Naive thymus-derived CD4-positive, alpha-beta T cell (primary cell): ENCODE results near the gene PLCL2. TPM values are rescaled to one million over a fixed set of nuclear protein-coding genes. Genes with fewer than 3 reads are reported as not detected.
A peak's percentile ranks its signal among the peaks of the same experiment; 100 is the strongest.

Experiments
- ATAC-seq: fragments of 150-1000 bp; cut with Tn5 transposase; 2 replicates; pipeline ENCODE4 v1.10.0; 2021; ENCODE audit warnings: mild to moderate bottlenecking, moderate library complexity
- CTCF ChIA-PET: fragments of 350-600 bp; sonication (Branson Sonifier 250); formaldehyde crosslinking; loops from one replicate; lab custom pipeline; 2021; ENCODE audit warnings: antibody characterized with exemption; lab: Charles Lee
- POLR2A ChIA-PET: fragments of 350-600 bp; sonication (Branson Sonifier 250); formaldehyde crosslinking; loops from one replicate; lab custom pipeline; 2021; ENCODE audit warnings: antibody characterized with exemption, inconsistent platforms; lab: Charles Lee
- DNase-seq, 9 donors: peaks; one replicate each; pipeline versions ENCODE4 v3.0.0 to v3.0.0-alpha.2; 2020 to 2022; ENCODE audit warnings: mixed read lengths in 1 of 9
- H3K27ac ChIP-seq: one replicate; pipeline ENCODE4 v1.7.0; 2013; ENCODE audit warnings: mild to moderate bottlenecking, low read depth, low read length, moderate library complexity
- H3K27me3 ChIP-seq, 2 donors: one replicate each; pipeline ENCODE4 v1.7.0; 2013; ENCODE audit warnings: low read length in 2 of 2, mild to moderate bottlenecking in 2 of 2, moderate library complexity in 2 of 2; ENCODE audit not compliant: control insufficient read depth in 2 of 2, insufficient read depth in 2 of 2
- H3K36me3 ChIP-seq, 3 experiments: 1 replicate in 2 of 3; 2 replicates in 1 of 3; pipeline ENCODE4 v1.7.0; 2013; ENCODE audit warnings: low read length in 3 of 3, mild to moderate bottlenecking in 3 of 3, moderate library complexity in 1 of 3; ENCODE audit not compliant: insufficient read depth in 3 of 3, control insufficient read depth in 2 of 3
- H3K4me1 ChIP-seq, 2 donors: one replicate each; pipeline ENCODE4 v1.7.0; 2013; ENCODE audit warnings: low read length in 2 of 2, mild to moderate bottlenecking in 2 of 2, moderate library complexity in 1 of 2; ENCODE audit not compliant: control insufficient read depth in 2 of 2, insufficient read depth in 2 of 2
- H3K4me3 ChIP-seq: 2 replicates; pipeline ENCODE4 v1.7.0; 2013; ENCODE audit warnings: mild to moderate bottlenecking, low read length
- H3K9me3 ChIP-seq, 3 experiments: 1 replicate in 2 of 3; 2 replicates in 1 of 3; pipeline ENCODE4 v1.7.0; 2013; ENCODE audit warnings: low read length in 3 of 3; ENCODE audit not compliant: control insufficient read depth in 2 of 3
- H3K27ac Mint-ChIP-seq, 9 donors: one replicate each; pipeline ENCODE4 v1.8.0; 2020 to 2022; ENCODE audit warnings: mixed read lengths in 9 of 9, mild to moderate bottlenecking in 8 of 9, moderate library complexity in 5 of 9, inconsistent platforms in 2 of 9
- H3K27me3 Mint-ChIP-seq, 5 donors: one replicate each; pipeline ENCODE4 v1.8.0; 2021 to 2022; ENCODE audit warnings: mixed read lengths in 5 of 5, mild to moderate bottlenecking in 1 of 5
- H3K36me3 Mint-ChIP-seq, 5 donors: one replicate each; pipeline ENCODE4 v1.8.0; 2020 to 2022; ENCODE audit warnings: mixed read lengths in 5 of 5, mild to moderate bottlenecking in 3 of 5, inconsistent platforms in 1 of 5
- H3K4me1 Mint-ChIP-seq, 7 donors: one replicate each; pipeline ENCODE4 v1.8.0; 2020 to 2022; ENCODE audit warnings: mixed read lengths in 7 of 7, mild to moderate bottlenecking in 3 of 7, inconsistent platforms in 1 of 7
- H3K4me3 Mint-ChIP-seq, 10 donors: one replicate each; pipeline ENCODE4 v1.8.0; 2020 to 2022; ENCODE audit warnings: mild to moderate bottlenecking in 10 of 10, mixed read lengths in 10 of 10, moderate library complexity in 6 of 10, inconsistent platforms in 2 of 10
- H3K9me3 Mint-ChIP-seq, 11 donors: one replicate each; pipeline ENCODE4 v1.8.0; 2020 to 2022; ENCODE audit warnings: mixed read lengths in 11 of 11, mild to moderate bottlenecking in 4 of 11, inconsistent platforms in 1 of 11, moderate library complexity in 1 of 11
- intact Hi-C, 2 donors: fragments of 100-400 bp; cut with micrococcal nuclease; formaldehyde crosslinking; loops; one replicate each; pipeline ENCODE4 v1.15.1; 2023
- polyA plus RNA-seq, 2 donors: library from polyadenylated mRNA; unstranded; fragments of 300-500 nt; fragmentation: Illumina TruSeq; gene quantifications; one replicate each; pipeline ENCODE4 v1.2.3, GENCODE V29; 2021
- total RNA-seq, 6 experiments: library from RNA in 5 of 6; stranded (reverse) in 5 of 6; gene quantifications; 1 replicate in 5 of 6; 2 replicates in 1 of 6; pipeline ENCODE4 v1.2.3 and lab custom pipeline; 2021 to 2026

The PLCL2 gene
- total and polyA plus RNA-seq, 7 experiments from 2014 or later = 48.9 to 90.8 (median 64.1) TPM

DNA sequence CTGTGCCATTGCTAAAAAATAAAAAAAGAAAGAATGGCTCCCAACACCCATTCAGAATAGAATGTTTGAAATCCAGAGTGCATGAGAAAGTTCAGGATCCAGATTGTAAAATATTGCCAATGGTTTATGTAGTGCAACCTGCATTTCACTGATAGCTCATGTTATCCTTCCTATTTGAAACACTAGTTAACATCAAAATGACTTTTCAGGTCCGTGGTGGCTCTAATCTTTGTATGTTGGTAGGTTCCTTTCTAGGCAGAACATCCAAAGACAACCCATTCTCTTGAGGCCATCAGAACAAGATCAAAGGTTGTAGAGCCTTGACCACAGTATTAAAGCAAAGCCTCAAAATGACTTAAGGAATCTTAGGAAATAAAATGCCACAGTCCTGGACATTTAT lies 51.0 kb downstream of the PLCL2 start:
- Mint-ChIP-seq H3K27ac (peak overlapping the region in 4 of 9 donors; percentile 29 to 77 (median 56)), H3K36me3 (peaks cover 0 to 27% (median 15%) of the 10 kb centered on the region in 5 donors), H3K4me1 (peaks cover 60 to 100% (median 98%) of the 10 kb centered on the region in 7 donors), H3K9me3 (no peaks in the 10 kb centered on the region), H3K27me3 (no peaks in the 10 kb centered on the region), H3K4me3 (peak overlapping the region in 7 of 10 donors; percentile 7 to 77 (median 27))
- intact Hi-C loops = loop anchor here in 1 of 2 donors (1.0 to 5.0 kb wide), 5 partner anchors 7 to 87 kb away; no protein-coding TSS in a partner anchor
- Histone ChIP-seq H3K27me3 (no peaks in the 10 kb centered on the region), H3K9me3 (no peaks in the 10 kb centered on the region), H3K27ac (no peak overlapping the region), H3K4me3 (peak overlapping the region; percentile 5), H3K36me3 (no peaks in the 10 kb centered on the region), H3K4me1 (peaks cover 35 to 63% of the 10 kb centered on the region in 2 donors)
- DNase-seq = no peak
- ChIA-PET POLR2A (no interaction called here), CTCF (no interaction called here)
- ATAC-seq = no peak

DNA sequence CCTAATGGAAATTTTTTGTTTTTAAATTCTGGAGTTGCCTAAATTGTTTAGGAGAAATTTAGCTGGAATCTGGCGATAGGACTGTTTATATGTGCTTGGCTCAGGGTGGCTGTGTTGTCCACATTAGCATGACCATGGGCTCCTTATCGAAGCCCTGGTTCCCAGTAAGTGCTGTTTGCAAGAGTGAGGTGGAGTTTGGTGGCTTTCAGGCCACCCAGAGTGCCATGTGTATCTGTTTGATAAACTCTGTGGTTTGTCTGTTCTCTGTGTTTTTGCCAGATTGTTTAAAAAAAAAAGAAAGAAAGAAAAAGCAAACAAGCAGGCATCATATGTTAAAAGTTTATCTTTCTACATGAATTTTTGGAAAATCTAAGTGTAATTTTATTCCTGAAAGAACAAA lies 51.5 kb downstream of the PLCL2 start:
- Mint-ChIP-seq H3K27ac (peak overlapping the region in 7 of 9 donors; percentile 29 to 87 (median 61)), H3K27me3 (no peaks in the 10 kb centered on the region), H3K4me1 (peaks cover 61 to 100% (median 98%) of the 10 kb centered on the region in 7 donors), H3K9me3 (no peaks in the 10 kb centered on the region), H3K36me3 (peaks cover 0 to 25% (median 15%) of the 10 kb centered on the region in 5 donors), H3K4me3 (peak overlapping the region; percentile 27 to 77 (median 72))
- POLR2A ChIA-PET = no interaction called here
- H3K9me3 ChIP-seq = no peaks in the 10 kb centered on the region
- peak; percentile 74 for ATAC-seq
- peak overlapping the region; percentile 5 for H3K4me3 ChIP-seq
- intact Hi-C loops = loop anchor here in 1 of 2 donors (1.0 to 5.0 kb wide), 5 partner anchors 8 to 86 kb away; no protein-coding TSS in a partner anchor
- H3K36me3 ChIP-seq = no peaks in the 10 kb centered on the region
- H3K4me1 ChIP-seq = peaks cover 35 to 68% of the 10 kb centered on the region in 2 donors
- CTCF ChIA-PET = no interaction called here
- DNase-seq = peak in 7 of 9 donors; percentile 29 to 65 (median 45)
- no peaks in the 10 kb centered on the region for H3K27me3 ChIP-seq
- H3K27ac ChIP-seq = no peak overlapping the region

- no peaks in the 10 kb centered on the region for H3K27me3 Mint-ChIP-seq
- Histone ChIP-seq H3K4me3 (no peak overlapping the region), H3K36me3 (no peaks in the 10 kb centered on the region), H3K27me3 (no peaks in the 10 kb centered on the region), H3K27ac (no peak overlapping the region), H3K4me1 (peaks cover 35 to 72% of the 10 kb centered on the region in 2 donors), H3K9me3 (no peaks in the 10 kb centered on the region)
- intact Hi-C loops = loop anchor here in 1 of 2 donors (1.0 to 5.0 kb wide), 5 partner anchors 8 to 86 kb away; no protein-coding TSS in a partner anchor
- peaks cover 0 to 25% (median 12%) of the 10 kb centered on the region in 5 donors for H3K36me3 Mint-ChIP-seq
- peak overlapping the region in 7 of 9 donors; percentile 48 to 87 (median 65) for H3K27ac Mint-ChIP-seq
- no peaks in the 10 kb centered on the region for H3K9me3 Mint-ChIP-seq
- no peak for DNase-seq
- H3K4me1 Mint-ChIP-seq = peaks cover 64 to 100% (median 98%) of the 10 kb centered on the region in 7 donors
- ChIA-PET POLR2A (no interaction called here), CTCF (no interaction called here)
- ATAC-seq = no peak
- peak overlapping the region in 9 of 10 donors; percentile 27 to 77 (median 73) for H3K4me3 Mint-ChIP-seq
Observed at GRCh38 chr3:16936676-16937230, 52.0 kb downstream of the PLCL2 start.

- DNase-seq (no peak), ATAC-seq (no peak)
- Histone ChIP-seq H3K27me3 (no peaks in the 10 kb centered on the region), H3K27ac (no peak overlapping the region), H3K36me3 (no peaks in the 10 kb centered on the region), H3K4me3 (no peak overlapping the region), H3K9me3 (no peaks in the 10 kb centered on the region), H3K4me1 (peaks cover 37 to 72% of the 10 kb centered on the region in 2 donors)
- no peaks in the 10 kb centered on the region for H3K9me3 Mint-ChIP-seq
- peak overlapping the region in 8 of 9 donors; percentile 12 to 68 (median 60) for H3K27ac Mint-ChIP-seq
- peaks cover 0 to 25% (median 10%) of the 10 kb centered on the region in 5 donors for H3K36me3 Mint-ChIP-seq
- peaks cover 59 to 100% (median 98%) of the 10 kb centered on the region in 7 donors for H3K4me1 Mint-ChIP-seq
- CTCF ChIA-PET = no interaction called here
- peak overlapping the region in 7 of 10 donors; percentile 17 to 77 (median 64) for H3K4me3 Mint-ChIP-seq
- POLR2A ChIA-PET = interaction anchor here (0.5 to 2.0 kb wide), 2 partner anchors 49 to 64 kb away, joined by 3 to 6 read pairs; no protein-coding TSS in a partner anchor
- intact Hi-C loops = loop anchor here in 1 of 2 donors (5.0 kb wide), 2 partner anchors 35 to 85 kb away; no protein-coding TSS in a partner anchor
- no peaks in the 10 kb centered on the region for H3K27me3 Mint-ChIP-seq
Observed at GRCh38 chr3:16937326-16937845, 52.6 kb downstream of the PLCL2 start.

DNA sequence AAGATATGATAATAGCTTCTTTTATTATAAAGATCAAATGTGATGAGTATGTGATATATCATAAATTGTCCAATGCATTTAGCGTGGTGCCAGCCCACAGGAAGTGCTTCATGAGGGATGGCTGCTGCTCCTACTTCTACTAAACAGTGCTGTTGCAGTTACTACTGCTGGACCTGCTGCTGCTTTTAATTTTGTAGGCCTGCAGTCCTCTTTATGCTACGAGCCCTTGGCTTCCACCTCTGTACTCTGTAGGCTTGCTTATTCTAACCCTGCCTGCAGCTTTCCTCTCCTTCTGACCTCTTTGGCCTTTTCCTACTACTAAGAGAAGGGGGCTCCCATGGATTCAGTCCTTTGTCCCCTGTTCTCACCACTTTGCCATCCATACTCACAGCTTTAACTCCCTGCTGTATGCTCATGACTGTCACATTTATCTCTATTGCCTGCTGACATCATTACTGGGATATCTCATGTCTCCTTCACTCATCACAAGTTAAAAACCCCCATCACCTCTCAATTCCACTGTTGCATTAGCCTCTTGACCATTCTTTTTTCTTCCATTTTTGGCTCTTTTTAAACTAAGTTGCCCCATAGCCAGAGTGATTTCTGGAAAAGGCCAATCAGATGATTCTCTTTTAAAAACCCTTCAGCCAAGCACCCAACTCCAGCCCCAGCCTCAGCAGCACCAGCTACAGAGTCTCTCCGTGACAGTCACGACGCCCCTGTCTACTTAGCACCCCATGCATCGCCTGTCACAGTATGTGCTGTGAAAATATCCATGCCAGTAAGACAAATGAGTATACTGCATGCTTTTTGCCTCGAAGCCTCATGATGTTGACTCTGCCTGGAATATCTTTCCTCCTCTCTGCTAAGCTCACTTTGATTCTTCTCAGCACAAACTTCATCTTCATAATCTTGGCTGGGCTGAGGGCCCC lies 56.3 kb downstream of the PLCL2 start:
- no peak for ATAC-seq
- CTCF ChIA-PET = interaction anchor here (0.8 kb wide), 1 partner anchor 85 kb away, joined by 3 read pairs; no protein-coding TSS in a partner anchor

DNA sequence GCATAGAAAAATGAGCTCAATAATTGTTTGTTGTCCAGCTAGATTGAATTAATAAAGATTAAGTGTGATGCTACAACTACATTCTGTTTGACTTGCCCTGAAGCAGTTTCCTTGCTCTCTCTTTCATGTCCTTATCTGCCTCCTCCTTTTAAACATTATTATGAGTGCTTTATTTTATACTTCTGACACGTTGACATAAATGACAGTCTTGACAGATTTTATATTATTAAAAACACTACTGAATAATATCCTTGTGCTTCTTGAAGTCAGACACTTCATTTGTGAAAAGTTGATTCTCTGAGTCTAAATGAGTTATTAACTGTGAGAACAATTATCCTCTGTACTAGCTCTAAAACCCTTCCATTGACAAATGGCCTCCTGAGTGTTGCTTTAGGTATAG lies 58.2 kb downstream of the PLCL2 start:
- Mint-ChIP-seq H3K4me3 (peak overlapping the region in 7 of 10 donors; percentile 2 to 49 (median 21)), H3K36me3 (peaks cover 4 to 22% (median 12%) of the 10 kb centered on the region in 5 donors), H3K9me3 (peaks cover 0 to 2% (median 0%) of the 10 kb centered on the region in 11 donors), H3K27ac (peak overlapping the region in 6 of 9 donors; percentile 23 to 64 (median 45)), H3K4me1 (peaks cover 33 to 87% (median 79%) of the 10 kb centered on the region in 7 donors), H3K27me3 (no peaks in the 10 kb centered on the region)
- intact Hi-C loops = loop anchor here in 1 of 2 donors (1.0 to 5.0 kb wide), 2 partner anchors 9 to 116 kb away; no protein-coding TSS in a partner anchor
- Histone ChIP-seq H3K9me3 (no peaks in the 10 kb centered on the region), H3K27me3 (no peaks in the 10 kb centered on the region), H3K4me1 (peaks cover 29 to 40% of the 10 kb centered on the region in 2 donors), H3K36me3 (no peaks in the 10 kb centered on the region), H3K4me3 (no peak overlapping the region), H3K27ac (no peak overlapping the region)
- ChIA-PET POLR2A (no interaction called here), CTCF (no interaction called here)
- DNase-seq (no peak), ATAC-seq (no peak)

More for the DNA sequence above, 56.3 kb downstream of the PLCL2 start:
- intact Hi-C loops = loop anchor here in 1 of 2 donors (1.0 to 5.0 kb wide), 2 partner anchors 9 to 114 kb away; no protein-coding TSS in a partner anchor
- peaks cover 41 to 95% (median 93%) of the 10 kb centered on the region in 7 donors for H3K4me1 Mint-ChIP-seq
- H3K27me3 ChIP-seq = no peaks in the 10 kb centered on the region
- peaks cover 0 to 2% (median 0%) of the 10 kb centered on the region in 11 donors for H3K9me3 Mint-ChIP-seq
- H3K27me3 Mint-ChIP-seq = no peaks in the 10 kb centered on the region
- H3K9me3 ChIP-seq = no peaks in the 10 kb centered on the region
- no peaks in the 10 kb centered on the region for H3K36me3 ChIP-seq
- H3K27ac ChIP-seq = no peak overlapping the region
- H3K4me3 ChIP-seq = no peak overlapping the region
- POLR2A ChIA-PET = interaction anchor here (0.6 to 0.9 kb wide), 4 partner anchors 13 to 345 kb away, joined by 3 to 5 read pairs (median 4); no protein-coding TSS in a partner anchor
- DNase-seq = no peak
- H3K4me1 ChIP-seq = peaks cover 40 to 56% of the 10 kb centered on the region in 2 donors
- H3K36me3 Mint-ChIP-seq = peaks cover 4 to 24% (median 14%) of the 10 kb centered on the region in 5 donors
- peak overlapping the region in 7 of 9 donors; percentile 5 to 65 (median 41) for H3K27ac Mint-ChIP-seq
- H3K4me3 Mint-ChIP-seq = peak overlapping the region in 8 of 10 donors; percentile 2 to 51 (median 13)
